K562 (cell line): ENCODE results near the gene DCUN1D1. TPM values are rescaled to one million over a fixed set of nuclear protein-coding genes. Genes with fewer than 3 reads are reported as not detected.

Experiments
- ATF3 ChIP-seq, 2 experiments: fragments of 450-650 bp in 1 of 2; sonication (generic) in 1 of 2; formaldehyde crosslinking in 1 of 2; IDR thresholded peaks in 1 of 2; conservative IDR thresholded peaks in 1 of 2; 2 replicates each; pipeline versions ENCODE4 v1.6.1 to v1.8.1; 2016 to 2023; ENCODE audit warnings: mild to moderate bottlenecking in 2 of 2, moderate library complexity in 2 of 2, inconsistent platforms in 1 of 2, missing genetic modification reagents in 1 of 2
- CEBPG ChIP-seq, 3 experiments: fragments of 200-800 bp in 1 of 3; sonication (Bioruptor generic) in 1 of 3; sonication (generic) in 1 of 3; formaldehyde crosslinking in 1 of 3; IDR thresholded peaks in 2 of 3; conservative IDR thresholded peaks in 1 of 3; 2 replicates each; pipeline versions ENCODE4 v1.6.1 to v1.8.0; 2016 to 2022; ENCODE audit warnings: missing compliant biosample characterization in 2 of 3, missing genetic modification characterization in 2 of 3, mild to moderate bottlenecking in 1 of 3, missing genetic modification reagents in 1 of 3
- DEAF1 ChIP-seq: fragments of 450-650 bp; formaldehyde crosslinking; IDR thresholded peaks from 2 replicates; pipeline ENCODE4 v1.4.0; 2020; ENCODE audit warnings: mild to moderate bottlenecking, moderate library complexity
- ESRRB ChIP-seq: fragments of 250-450 bp; sonication (Bioruptor Pico); IDR thresholded peaks from 2 replicates; pipeline ENCODE4 v1.5.0; 2020; ENCODE audit warnings: mild to moderate bottlenecking, moderate library complexity, borderline replicate concordance
- FOXK1 ChIP-seq: sonication (generic); formaldehyde crosslinking; IDR thresholded peaks from 2 replicates; pipeline ENCODE4 v1.8.0; 2022; ENCODE audit warnings: missing genetic modification reagents, mild to moderate bottlenecking, borderline replicate concordance
- HDAC2 ChIP-seq: fragments of 450-650 bp; IDR thresholded peaks from 2 replicates; pipeline ENCODE4 v1.6.1; 2016; ENCODE audit warnings: mild to moderate bottlenecking
- KLF1 ChIP-seq: fragments of 450-650 bp; IDR thresholded peaks from 2 replicates; pipeline ENCODE4 v1.6.1; 2016; ENCODE audit warnings: missing genetic modification characterization, missing compliant biosample characterization
- MEIS2 ChIP-seq: fragments of 450-650 bp; IDR thresholded peaks from 2 replicates; pipeline ENCODE4 v1.6.1; 2014; ENCODE audit warnings: mild to moderate bottlenecking; ENCODE audit not compliant: partially characterized antibody
- MYNN ChIP-seq, 2 experiments: sonication (generic); formaldehyde crosslinking in 1 of 2; IDR thresholded peaks; 2 replicates each; pipeline versions ENCODE4 v1.5.0 to v1.6.1; 2016 to 2020; ENCODE audit warnings: antibody characterized with exemption in 1 of 2, missing genetic modification reagents in 1 of 2
- SIN3A ChIP-seq, 2 experiments: fragments of 150-350 bp in 1 of 2; IDR thresholded peaks; 2 replicates each; pipeline ENCODE4 v1.6.1; 2011 to 2016; ENCODE audit warnings: borderline replicate concordance in 2 of 2, low read depth in 2 of 2, low read length in 2 of 2, mild to moderate bottlenecking in 2 of 2, moderate library complexity in 2 of 2; ENCODE audit not compliant: control insufficient read depth in 1 of 2
- ZBTB7A ChIP-seq: IDR thresholded peaks from 2 replicates; pipeline ENCODE4 v1.6.1; 2011; ENCODE audit warnings: low read depth, mild to moderate bottlenecking, low read length, moderate library complexity, borderline replicate concordance; ENCODE audit not compliant: control insufficient read depth
- ZKSCAN3 ChIP-seq: fragments of 250-450 bp; sonication (Bioruptor Pico); IDR thresholded peaks from 2 replicates; pipeline ENCODE4 v1.4.0; 2020
- ZNF311 ChIP-seq: fragments of 250-450 bp; sonication (Bioruptor Pico); IDR thresholded peaks from 2 replicates; pipeline ENCODE4 v1.4.0; 2020; ENCODE audit warnings: mild to moderate bottlenecking, moderate library complexity
- ZNF41 ChIP-seq: fragments of 250-450 bp; sonication (Bioruptor Pico); conservative IDR thresholded peaks from 2 replicates; pipeline ENCODE4 v1.4.0; 2020; ENCODE audit warnings: mild to moderate bottlenecking
- polyA plus RNA-seq, 8 experiments: library from polyadenylated mRNA; depleted of rRNA in 4 of 8; stranded (reverse) in 5 of 8; unstranded in 3 of 8; fragments of >200 nt; fragmentation: Nextera tagmentation in 2 of 8; fragmentation: Illumina TruSeq in 1 of 8; extraction: Ambion mirVana in 2 of 8; extraction: Trizol in 1 of 8; gene quantifications; 2 replicates each; pipeline versions ENCODE4 v1.2.1 to v1.2.3, GENCODE V29; 2011 to 2014; ENCODE audit warnings: inconsistent platforms in 1 of 8, missing spikeins in 1 of 8
- total RNA-seq, 7 experiments: library from RNA; depleted of rRNA in 6 of 7; stranded (reverse); fragments of >200 nt in 6 of 7; fragmentation: Illumina TruSeq in 2 of 7; extraction: Trizol in 2 of 7; gene quantifications; 2 replicates each; pipeline versions ENCODE4 v1.2.1 to v1.2.3, GENCODE V29; 2011 to 2021; ENCODE audit warnings: low replicate concordance in 1 of 7
- TF ChIP-seq, protein P1 (sequence below): fragments of 250-450 bp; sonication (Bioruptor Pico); IDR thresholded peaks from 2 replicates; pipeline ENCODE4 v1.8.0; 2021; ENCODE audit warnings: moderate library complexity, mild to moderate bottlenecking, inconsistent platforms
- TF ChIP-seq, protein P2 (sequence below): fragments of 450-650 bp; IDR thresholded peaks from 2 replicates; pipeline ENCODE4 v1.7.1; 2018; ENCODE audit warnings: mild to moderate bottlenecking, low read depth; ENCODE audit not compliant: partially characterized antibody
- TF ChIP-seq, protein P3 (sequence below): fragments of 250-450 bp; sonication (Bioruptor Pico); IDR thresholded peaks from 2 replicates; pipeline ENCODE4 v1.4.0; 2020

Gene DCUN1D1
- total and polyA plus RNA-seq, 9 of the 15 experiments (the other 6 are each of a cell fraction or from before 2014, with no cell fraction given) = 11.4 to 46.8 (median 28.2) TPM

GRCh38 chr3:182920515-182921084 is 59.7 kb downstream of the DCUN1D1 start (continued):
- TF ChIP-seq DEAF1 (CRISPR knock-in tag) = no peak
- TF ChIP-seq MYNN (IDR thresholded peaks at IDR 0.05) = peak; percentile 83
- no peak for TF ChIP-seq MYNN (CRISPR knock-in tag; IDR thresholded peaks at IDR 0.05)
- no peak for TF ChIP-seq CEBPG (CRISPR knock-in tag; IDR thresholded peaks at IDR 0.05)
- TF ChIP-seq CEBPG (tag; conservative IDR thresholded peaks at IDR 0.05 in 1 of 2, IDR thresholded peaks at IDR 0.05 in 1 of 2) = no peak
- TF ChIP-seq ZKSCAN3 (CRISPR knock-in tag) = no peak
- peak; percentile 32; the same call in 1 of the 2 replicates for TF ChIP-seq ZNF311
- TF ChIP-seq ZBTB7A = peak; percentile 30; the same call in 1 of the 2 replicates
- no peak for TF ChIP-seq ESRRB (CRISPR knock-in tag)
- TF ChIP-seq ATF3 (IDR thresholded peaks at IDR 0.05) = peak; percentile 82
- TF ChIP-seq ATF3 (CRISPR knock-in tag; conservative IDR thresholded peaks at IDR 0.05) = no peak
- TF ChIP-seq, protein P1, sequence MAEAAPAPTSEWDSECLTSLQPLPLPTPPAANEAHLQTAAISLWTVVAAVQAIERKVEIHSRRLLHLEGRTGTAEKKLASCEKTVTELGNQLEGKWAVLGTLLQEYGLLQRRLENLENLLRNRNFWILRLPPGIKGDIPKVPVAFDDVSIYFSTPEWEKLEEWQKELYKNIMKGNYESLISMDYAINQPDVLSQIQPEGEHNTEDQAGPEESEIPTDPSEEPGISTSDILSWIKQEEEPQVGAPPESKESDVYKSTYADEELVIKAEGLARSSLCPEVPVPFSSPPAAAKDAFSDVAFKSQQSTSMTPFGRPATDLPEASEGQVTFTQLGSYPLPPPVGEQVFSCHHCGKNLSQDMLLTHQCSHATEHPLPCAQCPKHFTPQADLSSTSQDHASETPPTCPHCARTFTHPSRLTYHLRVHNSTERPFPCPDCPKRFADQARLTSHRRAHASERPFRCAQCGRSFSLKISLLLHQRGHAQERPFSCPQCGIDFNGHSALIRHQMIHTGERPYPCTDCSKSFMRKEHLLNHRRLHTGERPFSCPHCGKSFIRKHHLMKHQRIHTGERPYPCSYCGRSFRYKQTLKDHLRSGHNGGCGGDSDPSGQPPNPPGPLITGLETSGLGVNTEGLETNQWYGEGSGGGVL (CRISPR knock-in tag) = no peak
- TF ChIP-seq HDAC2 = peak; percentile 90
- TF ChIP-seq, protein P2, sequence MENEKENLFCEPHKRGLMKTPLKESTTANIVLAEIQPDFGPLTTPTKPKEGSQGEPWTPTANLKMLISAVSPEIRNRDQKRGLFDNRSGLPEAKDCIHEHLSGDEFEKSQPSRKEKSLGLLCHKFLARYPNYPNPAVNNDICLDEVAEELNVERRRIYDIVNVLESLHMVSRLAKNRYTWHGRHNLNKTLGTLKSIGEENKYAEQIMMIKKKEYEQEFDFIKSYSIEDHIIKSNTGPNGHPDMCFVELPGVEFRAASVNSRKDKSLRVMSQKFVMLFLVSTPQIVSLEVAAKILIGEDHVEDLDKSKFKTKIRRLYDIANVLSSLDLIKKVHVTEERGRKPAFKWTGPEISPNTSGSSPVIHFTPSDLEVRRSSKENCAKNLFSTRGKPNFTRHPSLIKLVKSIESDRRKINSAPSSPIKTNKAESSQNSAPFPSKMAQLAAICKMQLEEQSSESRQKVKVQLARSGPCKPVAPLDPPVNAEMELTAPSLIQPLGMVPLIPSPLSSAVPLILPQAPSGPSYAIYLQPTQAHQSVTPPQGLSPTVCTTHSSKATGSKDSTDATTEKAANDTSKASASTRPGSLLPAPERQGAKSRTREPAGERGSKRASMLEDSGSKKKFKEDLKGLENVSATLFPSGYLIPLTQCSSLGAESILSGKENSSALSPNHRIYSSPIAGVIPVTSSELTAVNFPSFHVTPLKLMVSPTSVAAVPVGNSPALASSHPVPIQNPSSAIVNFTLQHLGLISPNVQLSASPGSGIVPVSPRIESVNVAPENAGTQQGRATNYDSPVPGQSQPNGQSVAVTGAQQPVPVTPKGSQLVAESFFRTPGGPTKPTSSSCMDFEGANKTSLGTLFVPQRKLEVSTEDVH = peak; percentile 14
- no peak for TF ChIP-seq KLF1
- TF ChIP-seq, protein P3, sequence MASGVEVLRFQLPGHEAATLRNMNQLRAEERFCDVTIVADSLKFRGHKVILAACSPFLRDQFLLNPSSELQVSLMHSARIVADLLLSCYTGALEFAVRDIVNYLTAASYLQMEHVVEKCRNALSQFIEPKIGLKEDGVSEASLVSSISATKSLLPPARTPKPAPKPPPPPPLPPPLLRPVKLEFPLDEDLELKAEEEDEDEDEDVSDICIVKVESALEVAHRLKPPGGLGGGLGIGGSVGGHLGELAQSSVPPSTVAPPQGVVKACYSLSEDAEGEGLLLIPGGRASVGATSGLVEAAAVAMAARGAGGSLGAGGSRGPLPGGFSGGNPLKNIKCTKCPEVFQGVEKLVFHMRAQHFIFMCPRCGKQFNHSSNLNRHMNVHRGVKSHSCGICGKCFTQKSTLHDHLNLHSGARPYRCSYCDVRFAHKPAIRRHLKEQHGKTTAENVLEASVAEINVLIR (CRISPR knock-in tag) = no peak
- TF ChIP-seq FOXK1 (CRISPR knock-in tag) = no peak
- no peak for TF ChIP-seq SIN3A (IDR thresholded peaks at IDR 0.05; ENCODE audit: borderline replicate concordance in 2 of 2, control insufficient read depth in 1 of 2, low read depth in 2 of 2, low read length in 2 of 2)
- TF ChIP-seq MEIS2 = peak; percentile 96
- no peak for TF ChIP-seq ZNF41 (CRISPR knock-in tag)
